Small intestine (tissue), 7 donors: ENCODE measurements around the gene APCDD1. TPM values are rescaled to one million over a fixed set of nuclear protein-coding genes. Genes with fewer than 3 reads are reported as not detected.
A peak's percentile ranks its signal among the peaks of the same experiment; 100 is the strongest.

Source experiments
- DNase-seq, 2 donors: peaks; one replicate each; pipeline versions ENCODE4 v3.0.0 to v3.0.0-alpha.2; 2013
- FAIRE-seq: peaks from 2 replicates; lab custom pipeline; 2012; peaks lifted over from hg19 to GRCh38; lab: Jason Lieb, UNC
- H3K27ac ChIP-seq, 3 donors: one replicate each; pipeline ENCODE4 v1.5.1; 2013; ENCODE audit warnings: low read length in 2 of 3, mild to moderate bottlenecking in 2 of 3, control low read depth in 1 of 3, inconsistent platforms in 1 of 3, low read depth in 1 of 3, moderate library complexity in 1 of 3
- H3K27me3 ChIP-seq, 3 donors: one replicate each; pipeline ENCODE4 v1.6.1; 2013; ENCODE audit warnings: low read length in 3 of 3, inconsistent platforms in 1 of 3; ENCODE audit not compliant: control insufficient read depth in 3 of 3, insufficient read depth in 3 of 3
- H3K36me3 ChIP-seq, 3 donors: one replicate each; pipeline ENCODE4 v1.6.1; 2013; ENCODE audit warnings: low read length in 3 of 3, inconsistent platforms in 1 of 3, low read depth in 1 of 3, mild to moderate bottlenecking in 1 of 3, moderate library complexity in 1 of 3; ENCODE audit not compliant: control insufficient read depth in 3 of 3, insufficient read depth in 2 of 3
- H3K4me1 ChIP-seq, 3 donors: one replicate each; pipeline ENCODE4 v1.6.1; 2013; ENCODE audit warnings: low read length in 2 of 3, inconsistent platforms in 1 of 3, low read depth in 1 of 3, mild to moderate bottlenecking in 1 of 3, moderate library complexity in 1 of 3; ENCODE audit not compliant: control insufficient read depth in 3 of 3, insufficient read depth in 2 of 3
- H3K4me3 ChIP-seq, 3 donors: one replicate each; pipeline ENCODE4 v1.5.1; 2013; ENCODE audit warnings: low read length in 3 of 3, control low read depth in 1 of 3, inconsistent platforms in 1 of 3, low read depth in 1 of 3, mild to moderate bottlenecking in 1 of 3, moderate library complexity in 1 of 3
- H3K9me3 ChIP-seq, 2 donors: one replicate each; pipeline ENCODE4 v1.6.1; 2013; ENCODE audit warnings: low read depth in 1 of 2, low read length in 1 of 2; ENCODE audit not compliant: control insufficient read depth in 2 of 2, insufficient read depth in 1 of 2
- WGBS, 3 donors: extraction: QIAGEN DNeasy Blood & Tissue Kit; methylation state at CpG; one replicate each; pipeline ENCODE4 v1.1.7; 2013; 5-methylcytosine and 5-hydroxymethylcytosine counted together
- polyA plus RNA-seq, 4 donors: library from polyadenylated mRNA; stranded (reverse) in 3 of 4; unstranded in 1 of 4; fragments of 200-250 nt in 3 of 4; fragments of 120-200 nt in 1 of 4; gene quantifications; one replicate each; pipeline versions ENCODE4 v1.2.1 to v1.2.3, GENCODE V29; 2013
- donor health status: healthy with polysubstance abuse.
- donor health status: control.
- donor health status: control.
- donor health status: Bipolar disorder and iron deficiency.
- donor health status: healthy.

Gene APCDD1
- polyA plus RNA-seq, 4 donors = 0.67 to 21.6 (median 5.0) TPM

DNA sequence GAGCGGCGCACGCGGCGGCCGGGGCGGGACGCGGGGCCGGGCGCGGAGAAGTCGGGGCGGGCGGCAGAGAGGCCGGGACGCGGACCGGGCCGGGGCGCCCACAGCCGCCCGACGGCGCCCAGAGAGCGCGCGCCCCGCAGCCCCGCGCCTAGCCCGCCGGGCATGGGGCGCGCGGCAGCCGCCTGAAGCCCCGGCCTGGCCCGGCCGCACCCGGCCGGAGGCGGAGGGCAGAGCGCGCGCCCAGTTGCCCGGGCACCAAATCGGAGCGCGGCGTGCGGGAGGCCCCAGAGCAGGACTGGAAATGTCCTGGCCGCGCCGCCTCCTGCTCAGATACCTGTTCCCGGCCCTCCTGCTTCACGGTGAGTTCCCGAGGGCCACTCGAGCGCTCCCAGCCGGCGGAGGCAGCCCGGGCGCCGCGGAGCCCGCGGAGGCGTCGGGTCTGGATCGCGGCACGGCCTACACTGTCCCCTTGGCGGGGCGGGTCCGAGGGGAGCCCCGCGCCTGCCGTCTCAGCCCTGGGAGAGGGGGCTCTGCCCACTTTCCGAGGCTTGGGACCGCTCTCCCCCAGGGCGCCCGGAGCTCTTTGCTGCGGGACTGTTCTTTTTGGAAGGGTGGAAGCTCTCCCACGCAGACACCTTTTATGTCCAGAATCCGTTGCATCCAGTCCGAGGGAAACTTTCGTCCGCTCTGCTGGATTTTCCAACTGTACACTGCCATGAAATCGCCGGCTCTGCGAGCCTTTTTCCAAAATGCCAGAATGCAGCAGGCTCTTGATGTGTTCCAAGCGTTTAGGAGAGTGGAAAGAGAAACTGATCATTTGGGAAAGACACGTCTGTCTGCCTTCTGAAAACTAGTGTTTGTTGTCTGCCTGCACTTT lies 484 bp downstream of the APCDD1 start:
- FAIRE-seq (no peak), DNase-seq (peak in 1 of 2 donors; percentile 44)
- peaks cover 0 to 37% (median 5%) of the 10 kb centered on the region in 3 donors for H3K27me3 ChIP-seq
- H3K27ac ChIP-seq = peak overlapping the region in 1 of 3 donors; percentile 70
- H3K4me1 ChIP-seq = peaks cover 0 to 6% (median 4%) of the 10 kb centered on the region in 3 donors
- H3K4me3 ChIP-seq = peak overlapping the region; percentile 36 to 50 (median 50)
- WGBS, 3 donors = 1 to 3% (median 1%) methylated on average over 67 to 94 of the region's 94 CpGs
- H3K36me3 ChIP-seq = no peaks in the 10 kb centered on the region
- no peaks in the 10 kb centered on the region for H3K9me3 ChIP-seq

DNA sequence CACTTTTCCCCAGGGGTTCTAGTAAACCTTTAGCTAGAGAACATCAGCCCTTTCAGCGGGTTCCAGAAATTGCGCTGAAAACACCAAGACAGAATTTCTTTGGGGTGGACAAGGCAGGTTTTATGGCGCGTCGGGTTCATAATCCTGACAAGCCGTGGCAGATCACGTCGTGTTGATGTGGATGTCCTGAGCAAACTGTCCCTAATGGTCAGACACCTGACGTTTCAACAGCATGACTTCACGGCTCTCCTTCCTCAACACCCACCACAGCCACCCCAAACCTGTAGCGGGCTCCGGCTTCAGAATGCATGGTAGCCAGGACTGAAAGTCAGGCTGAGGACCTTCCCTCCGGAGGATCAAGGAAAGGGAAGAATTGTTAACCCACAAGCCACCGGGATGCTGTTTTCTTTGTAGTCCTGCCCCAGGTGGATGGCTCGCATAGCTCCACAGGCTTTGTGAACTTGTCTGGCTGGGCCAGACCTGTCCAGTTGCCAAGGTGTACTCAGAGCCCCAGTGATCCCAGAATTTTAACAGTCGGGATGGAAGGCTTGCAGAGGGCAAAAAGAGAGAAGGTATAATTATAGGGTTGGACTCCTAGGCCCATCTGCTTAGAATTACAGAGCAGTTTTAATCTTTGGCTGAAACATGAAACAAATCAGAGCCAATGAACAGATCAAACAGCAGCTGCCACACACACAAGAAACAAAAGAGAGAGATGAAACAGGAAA lies 1.5 kb downstream of the APCDD1 start:
- H3K9me3 ChIP-seq = no peaks in the 10 kb centered on the region
- peaks cover 0 to 37% (median 5%) of the 10 kb centered on the region in 3 donors for H3K27me3 ChIP-seq
- H3K27ac ChIP-seq = peak overlapping the region in 1 of 3 donors; percentile 70
- peak overlapping the region in 1 of 3 donors; percentile 50 for H3K4me3 ChIP-seq
- no peak for FAIRE-seq
- 10 to 23% (median 16%) methylated on average over 16 of the region's 16 CpGs for WGBS, 3 donors
- peaks cover 0 to 6% (median 4%) of the 10 kb centered on the region in 3 donors for H3K4me1 ChIP-seq
- DNase-seq = no peak
- H3K36me3 ChIP-seq = no peaks in the 10 kb centered on the region

DNA sequence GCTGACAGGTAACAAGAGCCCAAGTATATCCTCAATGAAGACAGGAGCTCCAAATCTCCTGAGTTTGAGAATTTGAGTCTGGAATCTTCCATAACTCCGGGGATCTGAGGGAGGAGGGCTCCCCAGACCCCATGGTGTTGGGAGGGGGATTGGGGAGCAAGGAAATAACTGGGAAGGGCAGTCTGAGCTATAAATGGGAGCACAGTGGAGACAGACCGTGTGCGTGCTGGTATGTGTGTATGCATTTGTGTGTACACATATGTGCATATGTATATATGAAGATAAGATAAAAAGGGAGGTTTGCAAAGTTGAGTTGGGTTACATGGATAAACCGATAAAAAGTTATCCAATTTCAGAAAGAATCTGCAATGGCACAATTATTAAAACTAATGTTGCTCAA lies 2.3 kb downstream of the APCDD1 start:
- no peak for DNase-seq
- FAIRE-seq = no peak
- WGBS, 3 donors = 69 to 84% (median 74%) methylated on average over 4 of the region's 4 CpGs
- no peaks in the 10 kb centered on the region for H3K9me3 ChIP-seq
- H3K4me1 ChIP-seq = peaks cover 0 to 6% (median 4%) of the 10 kb centered on the region in 3 donors
- H3K27ac ChIP-seq = no peak overlapping the region
- H3K36me3 ChIP-seq = no peaks in the 10 kb centered on the region
- no peak overlapping the region for H3K4me3 ChIP-seq
- peaks cover 0 to 35% (median 5%) of the 10 kb centered on the region in 3 donors for H3K27me3 ChIP-seq

DNA sequence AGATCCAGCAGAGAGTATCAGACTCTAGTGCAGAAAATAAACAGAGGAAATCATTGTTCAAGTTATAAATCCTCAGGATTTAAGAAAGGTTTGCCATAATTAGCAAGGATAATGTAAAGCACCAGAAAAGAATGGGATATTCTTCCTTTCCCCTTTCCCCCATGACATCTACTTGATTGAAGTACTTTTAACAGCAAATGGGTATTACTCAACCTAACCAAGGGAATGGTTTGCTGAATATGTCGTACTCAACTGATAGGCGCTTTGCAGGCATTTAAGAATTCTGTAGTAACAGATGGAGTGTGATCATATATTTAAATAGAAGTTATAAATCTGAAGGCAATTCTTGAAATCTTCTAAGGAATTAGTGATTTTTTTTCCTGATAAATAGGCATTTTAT lies 2.7 kb downstream of the APCDD1 start:
- no peak overlapping the region for H3K27ac ChIP-seq
- H3K4me3 ChIP-seq = no peak overlapping the region
- 95 to 98% (median 96%) methylated on average over 2 of the region's 2 CpGs for WGBS, 3 donors

DNA sequence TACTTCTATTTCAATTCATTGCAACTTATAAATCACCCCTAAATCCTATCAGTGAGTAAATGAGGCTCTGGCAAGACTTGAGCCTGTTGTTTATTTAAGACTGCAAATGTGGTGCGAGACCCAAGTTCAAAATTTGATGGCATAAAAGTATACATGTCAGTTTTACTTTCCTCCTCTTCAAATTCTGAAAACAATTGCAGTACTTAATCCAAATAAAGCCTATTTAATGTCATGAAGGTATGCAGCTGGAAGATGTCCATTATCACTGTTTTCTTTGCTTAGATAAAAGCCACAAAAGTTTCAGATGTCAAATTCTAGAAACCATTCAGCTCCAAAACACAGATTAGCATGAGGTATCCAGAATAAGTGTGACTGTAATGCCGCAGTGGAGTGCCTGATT lies 3.3 kb downstream of the APCDD1 start:
- Histone ChIP-seq H3K36me3 (no peaks in the 10 kb centered on the region), H3K27me3 (peaks cover 0 to 34% (median 5%) of the 10 kb centered on the region in 3 donors), H3K27ac (no peak overlapping the region), H3K4me3 (no peak overlapping the region), H3K9me3 (no peaks in the 10 kb centered on the region), H3K4me1 (peaks cover 0 to 6% (median 4%) of the 10 kb centered on the region in 3 donors)
- WGBS, 3 donors = 77 to 88% (median 86%) methylated on average over 2 of the region's 2 CpGs
- no peak for FAIRE-seq
- DNase-seq = no peak

More for the DNA sequence above, 2.7 kb downstream of the APCDD1 start:
- DNase-seq (no peak), FAIRE-seq (no peak)
- H3K36me3 ChIP-seq = no peaks in the 10 kb centered on the region
- peaks cover 0 to 34% (median 5%) of the 10 kb centered on the region in 3 donors for H3K27me3 ChIP-seq
- H3K4me1 ChIP-seq = peaks cover 0 to 6% (median 4%) of the 10 kb centered on the region in 3 donors
- no peaks in the 10 kb centered on the region for H3K9me3 ChIP-seq

DNA sequence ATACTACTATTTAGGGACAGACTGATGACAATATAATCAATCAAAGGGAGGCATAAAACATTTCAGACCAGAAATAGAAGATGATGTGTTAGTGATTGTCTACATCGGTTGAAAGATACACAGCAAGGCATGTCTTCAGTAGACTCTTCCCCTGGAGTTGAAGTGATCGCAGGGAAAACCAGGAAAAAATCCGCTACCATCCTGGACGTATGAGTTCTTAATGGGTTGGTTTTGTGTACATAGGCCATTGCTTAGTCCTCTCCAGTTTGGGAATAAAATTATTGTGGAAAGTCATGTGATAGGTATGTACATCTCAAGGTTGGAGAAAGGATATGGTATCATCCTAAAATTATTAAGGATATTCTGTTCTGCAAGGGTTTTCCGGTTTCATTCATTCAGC lies 4.3 kb downstream of the APCDD1 start:
- Histone ChIP-seq H3K36me3 (no peaks in the 10 kb centered on the region), H3K27ac (no peak overlapping the region), H3K4me1 (peaks cover 0 to 4% (median 4%) of the 10 kb centered on the region in 3 donors), H3K4me3 (no peak overlapping the region), H3K9me3 (no peaks in the 10 kb centered on the region), H3K27me3 (peaks cover 0 to 30% (median 5%) of the 10 kb centered on the region in 3 donors)
- DNase-seq = no peak
- 88 to 95% (median 94%) methylated on average over 5 of the region's 5 CpGs for WGBS, 3 donors
- FAIRE-seq = no peak

DNA sequence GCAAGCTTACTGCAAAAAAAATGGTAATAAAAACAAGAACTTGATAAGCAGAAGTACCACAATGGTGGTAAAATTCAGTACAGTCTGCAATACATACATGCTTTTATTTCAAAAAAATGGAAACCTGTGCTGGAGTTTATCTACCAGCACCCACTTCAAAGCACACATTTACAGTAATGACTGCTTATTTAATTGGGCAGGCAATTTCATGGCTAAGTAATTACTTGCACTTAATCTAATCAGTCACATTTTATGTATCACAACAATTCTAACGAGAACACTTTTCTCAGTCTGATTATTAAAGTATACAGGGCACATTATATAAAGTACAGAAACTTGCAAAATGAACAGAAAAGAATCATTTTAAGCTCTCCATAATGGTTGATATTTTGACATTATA lies 5.2 kb downstream of the APCDD1 start:
- FAIRE-seq (no peak), DNase-seq (no peak)
- Histone ChIP-seq H3K36me3 (no peaks in the 10 kb centered on the region), H3K27me3 (peaks cover 0 to 24% (median 3%) of the 10 kb centered on the region in 3 donors), H3K4me3 (no peak overlapping the region), H3K4me1 (peaks cover 0 to 4% (median 0%) of the 10 kb centered on the region in 3 donors), H3K27ac (no peak overlapping the region), H3K9me3 (no peaks in the 10 kb centered on the region)
- 3 to 32% (median 13%) methylated on average over 1 of the region's 1 CpG for WGBS, 3 donors

DNA sequence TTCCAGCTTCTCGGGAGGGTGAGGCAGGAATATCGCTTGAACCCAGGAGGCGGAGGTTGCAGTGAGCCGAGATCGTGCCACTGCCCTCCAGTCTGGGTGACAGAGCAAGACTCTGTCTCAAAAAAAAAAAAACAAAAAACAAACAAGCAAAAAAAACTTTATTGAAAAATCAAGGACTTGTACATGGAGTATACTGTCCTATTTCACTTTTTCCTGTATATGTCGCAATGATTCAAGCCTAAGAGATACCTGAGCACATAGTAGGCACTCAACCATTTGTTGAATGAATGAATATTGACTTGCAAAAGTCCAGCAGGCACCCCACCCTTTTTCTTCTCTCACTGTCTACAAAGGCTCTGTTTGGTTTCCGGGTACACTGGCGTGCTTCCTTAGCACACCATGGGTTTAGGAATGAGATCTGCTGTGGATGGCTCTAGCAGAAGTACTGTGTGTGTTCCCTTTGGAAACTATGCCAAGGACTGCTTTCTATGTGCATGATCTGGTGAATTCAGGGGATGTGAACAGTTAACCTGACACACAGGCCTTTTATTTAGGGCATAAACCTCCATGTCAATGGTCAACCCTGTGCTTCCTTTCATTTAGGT lies 6.1 kb downstream of the APCDD1 start:
- FAIRE-seq (no peak), DNase-seq (no peak)
- 95% methylated on average over 8 of the region's 8 CpGs for WGBS, 3 donors

More for the DNA sequence above, 6.1 kb downstream of the APCDD1 start:
- H3K36me3 ChIP-seq = no peaks in the 10 kb centered on the region
- H3K27ac ChIP-seq = no peak overlapping the region
- H3K4me1 ChIP-seq = peaks cover 0 to 4% (median 0%) of the 10 kb centered on the region in 3 donors
- peaks cover 0 to 18% (median 3%) of the 10 kb centered on the region in 3 donors for H3K27me3 ChIP-seq
- H3K4me3 ChIP-seq = no peak overlapping the region
- H3K9me3 ChIP-seq = no peaks in the 10 kb centered on the region
